NCI-H460 (cell line): ENCODE results near the gene WDFY1. TPM values are rescaled to one million over a fixed set of nuclear protein-coding genes. Genes with fewer than 3 reads are reported as not detected.

Experiments used
- DNase-seq: peaks from one replicate; pipeline ENCODE4 v3.0.0-alpha.2; 2016; ENCODE audit warnings: low read depth; ENCODE audit errors: extremely low read depth
- total RNA-seq: library from RNA; depleted of rRNA; stranded (reverse); fragments of >200 nt; shearing (Covaris generic); gene quantifications from 2 replicates; pipeline ENCODE4 v1.2.3, GENCODE V29; 2014; rRNA removed

WDFY1 gene
- total RNA-seq, 1 experiment from 2014 or later: 31.0 TPM

DNA sequence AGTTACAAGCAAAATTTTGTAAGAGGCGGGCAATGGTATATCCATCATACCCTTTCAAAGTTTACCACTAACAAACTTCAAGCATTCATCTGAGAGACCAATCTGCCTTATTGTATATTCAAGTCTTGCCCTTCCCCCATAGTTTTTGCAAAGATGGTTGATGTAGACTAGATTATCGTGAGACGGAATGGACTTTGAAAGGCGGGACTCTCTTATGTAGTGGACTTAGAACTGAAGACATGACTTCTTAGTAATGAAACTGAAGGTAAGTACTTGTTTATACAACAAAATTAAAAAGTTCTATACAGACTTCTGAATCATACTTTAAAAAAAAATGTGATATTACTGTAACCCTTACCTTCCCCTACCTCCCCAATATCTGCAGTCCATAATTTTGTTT is 118.1 kb downstream of the WDFY1 start:
- no peak for DNase-seq

Other genes with a start within 250 kb of the WDFY1 start
- gene AP1S3, start 107.8 kb downstream of the WDFY1 start, total RNA-seq: 8.4 and 13.2 TPM in 2 replicates
- gene MRPL44, start 12.1 kb upstream of the WDFY1 start, total RNA-seq: 55.7 and 62.1 TPM in 2 replicates
- 318 and 345 TPM in 2 replicates for gene SERPINE2, start 94.0 kb upstream of the WDFY1 start, total RNA-seq